Measurements from ENCODE around the gene SERPINA5. TPM values are rescaled to one million over a fixed set of nuclear protein-coding genes. Genes with fewer than 3 reads are reported as not detected.

The SERPINA5 gene
- total RNA-seq, 1 experiment from 2014 or later, result 3.0 TPM

GRCh38 chr14:94638339-94638738, 57.1 kb downstream of the SERPINA5 start:
- no peaks in the 10 kb centered on the region for H3K79me2 ChIP-seq (ENCODE audit: insufficient read depth, low read length)
- CTCF ChIA-PET, result interaction anchor here (1.1 kb wide), 1 partner anchor 28 kb away, joined by 3 read pairs; no protein-coding TSS in a partner anchor
- H3K4me2 ChIP-seq (ENCODE audit: low read length), result no peak overlapping the region
- H3K9ac ChIP-seq (ENCODE audit: low read length), result no peak overlapping the region
- no peaks in the 10 kb centered on the region for H4K20me1 ChIP-seq (ENCODE audit: insufficient read depth)
- H3K4me1 ChIP-seq (ENCODE audit: control insufficient read depth in 1 of 2, insufficient read depth in 2 of 2, low read length in 2 of 2), result peaks cover 4 to 13% of the 10 kb centered on the region in 2 experiments; a peak in 3 of 4 replicates
- RAD21 ChIA-PET (ENCODE audit: low non-redundant PET in 1 of 2, low total read pairs in 2 of 2, uncharacterized antibody in 2 of 2, unreplicated experiment in 2 of 2), result no interaction called here
- H3K27me3 ChIP-seq (ENCODE audit: insufficient read depth, low read length), result no peaks in the 10 kb centered on the region
- H3K4me3 ChIP-seq (replicated peaks in 1 of 2; ENCODE audit: low read depth in 1 of 2, low read length in 2 of 2), result no peak overlapping the region
- TF ChIP-seq RAD21 (IDR thresholded peaks at IDR 0.05; ENCODE audit: low read depth), result no peak
- no peak for TF ChIP-seq TCF7L2 (IDR thresholded peaks at IDR 0.05; ENCODE audit: borderline replicate concordance, extremely low read depth, insufficient read depth, insufficient read length)
- no peak for TF ChIP-seq ZNF274 (IDR thresholded peaks at IDR 0.05; ENCODE audit: low read depth, low read length)
- no peak for TF ChIP-seq EGR1 (IDR thresholded peaks at IDR 0.05; ENCODE audit: low read depth)
- no peak for TF ChIP-seq CTCF (IDR thresholded peaks at IDR 0.05 in 2 of 3, conservative IDR thresholded peaks at IDR 0.05 in 1 of 3; ENCODE audit: borderline replicate concordance in 1 of 3, insufficient read depth in 1 of 3, low read depth in 2 of 3, low read length in 2 of 3)
- TF ChIP-seq FOSL1 (IDR thresholded peaks at IDR 0.05; ENCODE audit: low read depth), result no peak
- TF ChIP-seq ELF1 (IDR thresholded peaks at IDR 0.05; ENCODE audit: borderline replicate concordance, low read depth), result no peak
- no peak for TF ChIP-seq JUND (IDR thresholded peaks at IDR 0.05)
- TF ChIP-seq CBX3 (IDR thresholded peaks at IDR 0.05; ENCODE audit: low read depth), result no peak
- no peak for TF ChIP-seq EZH2 (IDR thresholded peaks at IDR 0.05)
- TF ChIP-seq SRF (IDR thresholded peaks at IDR 0.05; ENCODE audit: low read depth), result no peak
- TF ChIP-seq ZFX (IDR thresholded peaks at IDR 0.05), result no peak
- TF ChIP-seq ZBTB33 (IDR thresholded peaks at IDR 0.05; ENCODE audit: extremely low read depth, insufficient replicate concordance, low read length), result no peak
- no peak for TF ChIP-seq SIN3A (IDR thresholded peaks at IDR 0.05; ENCODE audit: low read depth)
- no peak overlapping the region for H3K27ac ChIP-seq (ENCODE audit: low read depth, low read length)
- ATAC-seq (no peak), DNase-seq (ENCODE audit: low read depth, low spot score) (no peak)
- no peaks in the 10 kb centered on the region for H3K9me2 ChIP-seq (ENCODE audit: insufficient read depth)
- POLR2A ChIA-PET, result interaction anchor here (1.1 kb wide), 1 partner anchor 39 kb away, joined by 5 read pairs; no protein-coding TSS in a partner anchor
- no TSS peak for BruUV-seq (replicated peaks)
- H2AFZ ChIP-seq (ENCODE audit: low read depth, low read length, poor library complexity, severe bottlenecking), result no peak overlapping the region
- H3K9me3 ChIP-seq (ENCODE audit: control insufficient read depth in 1 of 2, insufficient read depth in 1 of 2, low read depth in 1 of 2, low read length in 2 of 2), result no peaks in the 10 kb centered on the region
- intact Hi-C loops (cut with micrococcal nuclease), result no loop called here
- H3K36me3 ChIP-seq (ENCODE audit: control insufficient read depth in 1 of 2, insufficient read depth in 2 of 2, low read length in 2 of 2), result no peaks in the 10 kb centered on the region
